Effector CD8-positive, alpha-beta T cell (primary cell): Measurements from ENCODE around the gene GPR82.
"Not testable (repeated sequence)": the region's sequence is repeated elsewhere in the genome, so short reads cannot be mapped to it uniquely, and the experiment has no call there.

ENCODE experiments used
- DNase-seq: peaks from one replicate; lab custom pipeline; 2025; lab: John Stamatoyannopoulos, UW

GPR82 gene

GRCh38 chrX:41718481-41719235, 5.3 kb upstream of the GPR82 start:
- no peak for DNase-seq

DNA sequence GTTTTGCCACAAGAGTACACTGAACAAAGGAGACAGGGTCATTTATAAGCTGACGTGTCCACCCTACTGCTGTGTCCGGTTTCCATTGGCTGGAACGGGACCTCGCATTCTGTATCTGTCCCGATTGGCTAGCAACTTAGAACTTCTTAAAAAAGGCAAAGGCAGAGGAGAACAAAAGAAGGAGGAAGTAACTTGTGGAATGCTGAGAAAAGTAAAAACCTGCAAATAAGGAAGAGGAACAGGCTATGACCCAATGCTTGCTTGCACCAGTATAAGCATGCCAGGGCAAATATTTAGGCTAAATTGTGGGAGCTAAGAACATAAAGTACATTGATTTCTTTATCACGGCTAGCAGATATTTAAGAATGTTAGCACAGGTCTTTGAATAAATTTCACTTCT, 4.4 kb upstream of the GPR82 start:
- DNase-seq, result not testable (repeated sequence)

DNA sequence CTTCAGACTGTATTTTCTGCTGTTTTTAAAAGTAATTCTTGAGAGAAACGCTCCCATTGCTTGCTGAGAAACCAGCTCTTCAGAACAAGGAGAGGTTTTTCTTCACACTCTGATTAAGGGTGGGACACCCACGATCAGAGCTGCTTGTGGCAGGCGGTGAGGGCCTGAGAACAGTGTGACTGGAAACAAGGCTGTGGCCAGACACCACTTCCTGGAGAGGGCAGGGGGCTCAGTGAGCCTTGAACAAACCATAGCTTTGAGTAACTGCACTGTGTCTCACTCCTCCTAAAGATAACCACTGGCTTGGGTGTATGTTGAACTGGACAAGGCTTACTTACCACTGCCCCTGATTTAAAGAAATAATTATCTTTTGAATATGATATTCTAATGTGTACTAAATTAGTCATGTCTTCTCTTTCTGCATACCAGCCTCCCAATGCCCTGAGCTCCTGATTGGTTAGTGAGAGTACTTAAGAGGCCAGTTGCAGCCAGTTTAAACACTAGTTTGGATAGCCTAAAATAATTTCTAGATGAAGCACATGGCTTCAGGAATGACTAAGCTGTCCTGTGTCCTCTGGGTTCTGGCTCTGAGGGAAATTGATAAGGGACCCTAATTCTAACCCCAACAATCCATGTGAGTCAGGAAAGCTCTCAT, 3.7 kb upstream of the GPR82 start:
- DNase-seq, result no peak

- no peak for DNase-seq
Observed at GRCh38 chrX:41721590-41721989, 2.4 kb upstream of the GPR82 start.

- DNase-seq, result no peak
Observed at GRCh38 chrX:41722214-41722613, 1.8 kb upstream of the GPR82 start.

- no peak for DNase-seq
Observed at GRCh38 chrX:41722816-41723618, 964 bp upstream of the GPR82 start.

DNA sequence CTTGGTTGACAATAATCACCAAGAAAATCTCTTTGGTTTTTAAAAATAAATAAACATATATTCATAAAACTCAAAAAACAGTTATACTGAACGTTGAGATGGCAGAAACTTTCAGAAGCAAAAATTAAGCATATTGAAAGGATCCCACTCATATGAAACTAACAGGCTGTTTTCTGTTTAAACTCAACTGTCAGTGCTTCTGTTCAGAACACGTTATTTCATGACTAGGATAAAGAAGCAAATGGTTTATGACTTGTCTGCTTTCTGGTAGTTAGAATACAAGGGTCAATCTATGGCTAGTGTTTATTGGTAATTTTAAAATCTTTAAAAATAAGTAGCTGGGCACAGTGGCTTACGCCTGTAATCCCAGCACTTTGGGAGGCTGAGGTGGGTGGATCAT, 4.1 kb downstream of the GPR82 start:
- DNase-seq, result no peak

DNA sequence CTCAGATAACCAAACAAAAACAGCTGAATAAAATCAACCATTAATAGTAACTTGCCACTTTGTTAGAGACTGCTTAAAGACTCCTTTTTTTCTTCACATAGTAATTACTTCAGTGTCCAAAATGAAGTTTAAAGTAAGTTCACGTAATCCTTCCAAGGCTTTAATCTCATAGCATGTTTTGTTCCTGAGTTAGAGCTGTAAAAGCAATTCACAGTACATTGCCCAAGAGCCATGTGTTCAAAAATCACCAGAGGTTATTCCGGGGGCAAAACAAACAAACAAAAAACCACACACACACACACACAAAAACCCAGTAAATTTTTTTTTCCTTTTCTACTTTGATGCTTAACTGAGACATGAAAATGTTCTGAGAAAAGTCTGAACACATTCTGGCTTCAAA, 6.1 kb downstream of the GPR82 start:
- DNase-seq, result no peak

DNA sequence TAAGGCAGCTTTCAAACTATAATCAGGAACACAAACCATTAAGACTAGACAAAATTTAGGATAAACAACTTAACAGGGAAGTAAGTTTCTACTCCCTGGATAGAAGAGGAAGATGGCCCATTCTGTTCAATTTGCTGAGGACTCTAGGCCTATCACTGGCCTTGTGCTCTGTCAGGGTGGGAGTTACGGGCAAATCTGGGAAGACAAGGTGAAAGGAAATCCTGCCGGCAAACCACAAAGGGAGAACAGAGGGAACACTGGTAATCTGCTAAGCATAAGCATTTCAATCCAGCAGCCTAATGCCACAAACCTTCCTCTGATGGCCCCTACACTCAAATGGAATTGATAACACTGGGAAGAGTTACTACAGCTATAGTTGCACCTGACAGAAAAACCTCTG, 8.3 kb downstream of the GPR82 start:
- no peak for DNase-seq

DNA sequence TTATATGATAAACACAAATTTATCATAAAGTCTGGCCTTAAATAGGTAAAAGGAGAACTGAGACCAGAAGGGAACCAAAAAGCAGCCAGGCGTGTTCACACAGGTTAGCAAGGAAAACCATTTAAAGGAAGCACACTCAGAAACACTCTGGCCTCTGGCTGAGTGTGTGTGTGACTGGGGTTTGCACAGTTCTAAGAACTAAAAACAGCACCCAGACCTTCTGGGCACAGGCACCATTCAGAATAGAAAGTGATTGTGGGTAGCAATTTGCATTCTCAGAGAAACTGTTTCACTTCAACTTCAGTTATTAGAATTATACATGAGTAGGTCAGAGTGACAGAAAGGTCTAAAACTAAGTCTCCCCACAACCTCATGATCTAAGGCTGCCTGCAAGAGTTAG, 10.0 kb downstream of the GPR82 start:
- DNase-seq, result no peak

- no peak for DNase-seq
Observed at GRCh38 chrX:41734530-41734929, 10.5 kb downstream of the GPR82 start.

DNA sequence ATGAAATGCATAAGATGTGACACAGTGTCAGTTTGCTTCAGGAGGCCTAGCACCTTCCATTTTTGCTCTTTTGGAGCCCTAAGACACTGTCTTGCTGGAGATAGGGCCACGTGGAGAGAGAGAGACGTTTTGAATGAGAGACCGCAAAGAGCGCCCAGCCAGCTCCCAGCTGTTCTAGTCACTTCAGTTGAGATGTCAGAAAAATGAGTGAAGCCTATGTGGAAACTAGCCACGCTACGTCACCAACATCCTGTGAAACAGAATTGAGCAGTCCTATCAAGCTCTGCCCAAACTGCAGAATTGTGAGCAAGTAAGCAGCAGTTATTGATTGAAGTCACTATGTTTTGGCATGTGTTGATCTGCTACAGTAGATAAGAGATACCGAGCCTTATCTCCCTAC, 13.1 kb downstream of the GPR82 start:
- no peak for DNase-seq

- no peak for DNase-seq
Observed at GRCh38 chrX:41739871-41740270, 15.9 kb downstream of the GPR82 start.

DNA sequence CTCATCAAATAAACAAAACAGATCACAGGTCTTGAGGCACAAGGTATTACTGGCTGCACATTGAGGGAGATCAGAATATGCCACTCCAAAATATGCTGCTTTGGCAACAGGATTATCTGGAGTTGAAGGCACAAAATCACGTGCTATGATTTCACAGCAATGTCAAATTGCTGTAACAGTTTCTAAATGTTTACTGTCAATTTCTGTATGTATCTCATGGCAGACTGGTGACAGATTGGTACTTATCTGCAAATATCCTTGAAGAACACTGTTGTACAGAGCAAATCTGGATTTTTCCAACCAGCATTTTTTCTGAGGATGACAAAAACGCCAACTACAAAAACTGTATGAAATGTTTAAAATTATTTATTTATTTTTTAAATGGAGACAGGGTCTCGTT, 26.7 kb downstream of the GPR82 start:
- no peak for DNase-seq

GRCh38 chrX:41758401-41758800, 34.4 kb downstream of the GPR82 start:
- DNase-seq, result no peak

DNA sequence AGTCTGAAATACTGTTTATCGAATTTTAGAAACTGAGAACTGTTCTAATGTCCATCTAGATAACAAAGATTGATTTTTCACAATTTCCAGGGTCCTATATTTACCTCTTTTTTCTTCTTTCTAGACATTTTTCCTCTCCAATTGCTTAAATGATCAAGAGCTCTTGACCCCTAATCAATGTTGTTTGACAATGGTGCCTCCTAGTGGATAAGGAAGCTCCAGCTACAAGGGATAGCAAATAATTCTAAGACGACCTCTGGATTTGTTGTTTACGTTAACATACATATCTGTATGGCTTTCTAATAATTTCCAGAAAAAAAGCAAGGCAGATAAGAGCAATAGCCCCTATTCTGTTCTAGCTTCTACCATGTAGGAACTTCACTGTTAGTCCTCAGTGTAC, 35.8 kb downstream of the GPR82 start:
- DNase-seq, result no peak

DNA sequence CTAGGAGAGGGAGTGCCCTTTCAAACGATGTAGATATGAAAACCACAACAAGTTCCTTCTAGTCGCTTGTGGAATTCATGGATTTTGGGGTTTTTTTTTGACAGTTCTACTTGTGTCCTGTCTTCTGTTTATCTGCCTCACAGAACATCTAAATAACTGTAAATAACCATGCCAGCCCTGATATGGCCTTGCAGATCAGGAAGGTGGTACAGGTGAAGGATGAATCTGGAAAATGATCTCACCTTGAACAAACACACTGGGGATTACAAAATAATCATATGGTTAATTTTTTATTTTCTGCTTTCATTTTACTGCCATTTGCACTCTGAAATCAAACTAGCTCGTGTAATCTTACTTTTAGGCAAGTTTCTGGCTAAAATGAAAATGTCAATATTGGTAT, 37.2 kb downstream of the GPR82 start:
- DNase-seq, result no peak

DNA sequence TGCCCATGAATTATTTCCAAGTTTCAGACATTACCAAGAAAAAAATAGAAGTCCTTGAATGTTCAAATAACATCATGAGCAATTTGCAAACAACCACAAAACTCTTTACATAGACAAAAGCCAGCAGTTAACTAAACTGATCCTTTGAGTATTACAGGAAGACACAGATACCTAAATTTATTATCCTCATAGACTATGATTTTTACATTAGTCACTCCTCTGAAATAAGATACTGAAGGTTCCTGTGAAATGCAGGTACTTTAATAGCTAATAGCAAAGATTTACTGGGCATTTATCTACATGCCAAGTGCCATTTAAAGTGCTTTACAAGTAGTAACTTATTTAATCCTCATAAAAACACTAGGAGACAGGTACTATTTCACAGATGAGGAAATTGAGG, 37.7 kb downstream of the GPR82 start:
- DNase-seq, result no peak

DNA sequence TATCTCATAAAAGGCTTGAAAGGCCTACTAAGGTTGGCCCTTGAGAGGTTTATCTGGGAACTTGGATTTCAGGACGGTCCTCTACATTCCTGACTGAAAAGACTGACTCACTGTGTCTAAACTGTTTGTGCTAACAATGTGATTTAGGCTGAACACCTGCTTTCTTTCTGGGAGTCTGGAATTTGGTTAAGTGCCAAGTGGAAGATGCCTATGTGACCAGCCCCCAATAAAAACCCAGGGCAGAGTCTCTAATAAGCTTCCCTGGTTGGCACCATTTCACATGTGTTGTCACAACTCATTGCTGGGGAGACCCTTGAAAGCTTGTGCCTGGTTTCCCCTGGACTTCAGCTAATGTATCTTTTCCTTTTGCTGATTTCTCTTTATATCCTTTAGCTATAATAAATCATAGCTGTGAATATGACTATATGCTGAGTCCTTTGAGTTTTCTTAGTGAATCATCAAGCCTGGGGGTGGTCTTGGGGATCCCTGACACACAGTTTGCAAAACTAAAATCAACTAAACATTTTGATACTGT, 55.1 kb downstream of the GPR82 start:
- no peak for DNase-seq
